ENCODE measurements around the gene ROCK2. TPM values are rescaled to one million over a fixed set of nuclear protein-coding genes. Genes with fewer than 3 reads are reported as not detected.

The ROCK2 gene
- 91.4 TPM for total RNA-seq

DNA sequence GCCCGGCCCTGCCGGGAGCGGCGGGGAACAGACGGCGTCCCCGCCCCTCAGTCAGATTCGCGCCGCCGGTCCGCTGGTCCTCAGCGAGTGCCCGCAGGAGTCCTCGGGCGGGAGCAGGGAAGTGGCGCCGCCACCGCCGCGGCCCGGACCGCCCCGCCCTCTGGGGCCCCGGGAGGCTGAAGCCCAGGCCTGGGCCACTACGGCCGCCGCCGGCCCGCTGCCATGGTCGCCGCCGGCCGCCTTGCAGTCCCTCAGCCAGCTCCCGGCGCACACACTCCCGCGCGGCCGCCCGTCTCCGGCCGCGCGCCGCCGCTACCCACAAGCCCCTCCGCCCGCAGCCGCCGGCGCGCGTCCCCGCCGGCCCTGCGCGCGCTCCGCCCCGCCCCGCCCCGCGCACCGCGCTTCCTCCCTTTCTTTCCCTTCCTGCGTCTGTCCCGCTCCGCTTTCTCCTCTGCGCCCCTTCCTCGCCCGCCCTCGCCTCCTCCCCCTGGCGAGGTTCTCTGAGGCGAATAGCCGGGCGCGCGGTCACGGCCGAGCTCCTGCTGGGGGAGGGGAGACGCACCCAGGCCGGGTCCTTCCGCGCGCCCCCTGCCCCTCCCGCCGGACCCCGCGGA lies at the start of gene ROCK2:
ROCK2 (minus strand) TSS at position 295 of the 614 bp plus-strand sequence. CDS start 500 bp downstream, outside the sequence.

DNA sequence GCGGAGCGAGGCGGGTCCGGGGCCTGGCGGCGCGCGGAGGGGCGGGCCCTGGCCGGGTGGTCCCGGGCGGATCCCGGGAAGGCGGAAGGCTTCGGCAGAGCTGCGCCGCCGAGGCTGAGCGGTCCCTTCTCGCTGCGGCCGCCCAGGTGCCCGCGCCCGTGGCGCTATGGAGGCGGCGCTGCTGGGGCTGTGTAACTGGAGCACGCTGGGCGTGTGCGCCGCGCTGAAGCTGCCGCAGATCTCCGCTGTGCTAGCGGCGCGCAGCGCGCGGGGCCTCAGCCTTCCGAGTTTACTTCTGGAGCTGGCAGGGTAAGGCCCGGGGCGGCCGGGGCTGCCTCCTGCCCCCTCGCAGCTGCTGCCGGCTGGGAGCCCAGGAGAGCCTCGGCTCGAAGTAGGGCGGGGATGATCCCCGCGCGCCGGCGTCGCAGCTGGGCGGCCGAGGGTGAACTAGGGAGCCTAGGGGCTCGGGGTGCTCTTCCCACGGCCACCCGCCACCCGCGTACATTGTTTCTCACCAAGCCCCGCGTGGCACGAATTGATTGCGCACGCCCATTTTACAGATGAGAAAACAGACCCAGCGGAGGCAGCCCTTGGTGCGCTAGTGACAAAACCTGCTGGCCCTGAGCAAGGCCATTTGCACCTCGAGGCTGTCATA lies 188.9 kb downstream of the ROCK2 start, which contains the start of gene SLC66A3:
SLC66A3 (plus strand) TSS at position 87 of the 655 bp plus-strand sequence; CDS start at position 167, 80 bp downstream.

Small RNAs within 50 kb of the gene (small RNA-seq; reads per million reads assigned to genes)
- gene RNU6-1081P (ENCODE audit: low replicate concordance), result not detected

Other genes starting within 250 kb of the ROCK2 start
- 11.6 TPM for gene SLC66A3, start 189.2 kb downstream of the ROCK2 start, total RNA-seq
- 13.5 TPM for gene E2F6, start 121.5 kb upstream of the ROCK2 start, total RNA-seq
- gene GREB1, start 189.4 kb upstream of the ROCK2 start, total RNA-seq, result 3.8 TPM